ENCODE measurements around the gene USP17L18.
"Not testable (repeated sequence)": the region's sequence is repeated elsewhere in the genome, so short reads cannot be mapped to it uniquely, and the experiment has no call there.

USP17L18 gene, protein sequence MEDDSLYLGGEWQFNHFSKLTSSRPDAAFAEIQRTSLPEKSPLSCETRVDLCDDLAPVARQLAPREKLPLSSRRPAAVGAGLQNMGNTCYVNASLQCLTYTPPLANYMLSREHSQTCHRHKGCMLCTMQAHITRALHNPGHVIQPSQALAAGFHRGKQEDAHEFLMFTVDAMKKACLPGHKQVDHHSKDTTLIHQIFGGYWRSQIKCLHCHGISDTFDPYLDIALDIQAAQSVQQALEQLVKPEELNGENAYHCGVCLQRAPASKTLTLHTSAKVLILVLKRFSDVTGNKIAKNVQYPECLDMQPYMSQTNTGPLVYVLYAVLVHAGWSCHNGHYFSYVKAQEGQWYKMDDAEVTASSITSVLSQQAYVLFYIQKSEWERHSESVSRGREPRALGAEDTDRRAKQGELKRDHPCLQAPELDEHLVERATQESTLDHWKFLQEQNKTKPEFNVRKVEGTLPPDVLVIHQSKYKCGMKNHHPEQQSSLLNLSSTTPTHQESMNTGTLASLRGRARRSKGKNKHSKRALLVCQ

DNA sequence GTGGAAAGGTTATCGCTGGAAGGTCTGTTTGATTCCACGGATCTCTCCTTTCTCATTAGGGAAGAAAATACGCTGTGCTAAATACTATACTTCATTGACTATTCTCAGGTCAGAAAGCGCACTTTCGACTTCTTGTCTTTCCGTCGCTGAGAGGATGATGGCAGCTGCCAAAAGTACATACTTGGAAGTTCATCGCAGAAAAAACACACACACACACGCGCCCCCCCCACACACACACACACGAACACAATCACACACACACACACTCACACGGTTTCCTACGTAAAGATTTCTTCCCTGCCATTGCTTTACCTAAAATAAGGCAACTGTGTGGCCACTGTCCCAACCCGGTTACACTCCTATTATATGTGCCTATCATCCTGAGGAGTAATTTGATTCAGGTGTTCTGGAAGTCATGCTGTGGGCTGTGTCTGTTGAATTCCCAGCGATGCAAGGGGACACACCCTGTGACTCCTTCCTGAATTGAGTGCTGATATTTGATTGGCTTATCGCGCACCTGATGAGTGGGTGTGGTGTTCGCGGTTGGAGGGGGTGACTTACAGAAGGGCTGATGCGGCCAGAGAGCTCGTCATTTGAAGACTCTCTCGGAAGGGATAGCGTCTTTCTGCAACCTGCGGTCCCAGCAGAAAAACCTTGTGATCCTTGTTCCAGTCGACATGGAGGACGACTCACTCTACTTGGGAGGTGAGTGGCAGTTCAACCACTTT is at the start of gene USP17L18:
USP17L18 (plus strand) TSS at position 678 of the 728 bp plus-strand sequence; CDS start at position 678, 0 bp downstream.
- H3K9me3 ChIP-seq; H3K36me3 ChIP-seq; H3K27ac ChIP-seq; H3K4me1 ChIP-seq; intact Hi-C loops (cut with DNase I; ENCODE audit: low total_unique reads); H3K4me3 ChIP-seq; H3K27me3 ChIP-seq: not testable (repeated sequence)
- peak; percentile 24 to 63 for DNase-seq

DNA sequence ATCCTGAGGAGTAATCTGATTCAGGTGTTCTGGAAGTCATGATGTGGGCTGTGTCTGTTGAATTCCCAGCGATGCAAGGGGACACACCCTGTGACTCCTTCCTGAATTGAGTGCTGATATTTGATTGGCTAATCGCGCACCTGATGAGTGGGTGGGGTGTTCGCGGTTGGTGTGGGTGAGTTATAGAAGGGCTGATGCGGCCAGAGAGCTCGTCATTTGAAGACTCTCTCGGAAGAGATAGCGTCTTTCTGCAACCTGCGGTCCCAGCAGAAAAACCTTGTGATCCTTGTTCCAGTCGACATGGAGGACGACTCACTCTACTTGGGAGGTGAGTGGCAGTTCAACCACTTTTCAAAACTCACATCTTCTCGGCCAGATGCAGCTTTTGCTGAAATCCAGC is 38.1 kb upstream of the USP17L18 start, which contains the start of gene USP17L10:
USP17L10 (plus strand) TSS at position 301 of the 400 bp plus-strand sequence; CDS start at position 301, 0 bp downstream.
- H3K4me1 ChIP-seq; H3K27me3 ChIP-seq; H3K4me3 ChIP-seq; H3K36me3 ChIP-seq; H3K27ac ChIP-seq; DNase-seq; H3K9me3 ChIP-seq; intact Hi-C loops (cut with DNase I; ENCODE audit: low total_unique reads): not testable (repeated sequence)

DNA sequence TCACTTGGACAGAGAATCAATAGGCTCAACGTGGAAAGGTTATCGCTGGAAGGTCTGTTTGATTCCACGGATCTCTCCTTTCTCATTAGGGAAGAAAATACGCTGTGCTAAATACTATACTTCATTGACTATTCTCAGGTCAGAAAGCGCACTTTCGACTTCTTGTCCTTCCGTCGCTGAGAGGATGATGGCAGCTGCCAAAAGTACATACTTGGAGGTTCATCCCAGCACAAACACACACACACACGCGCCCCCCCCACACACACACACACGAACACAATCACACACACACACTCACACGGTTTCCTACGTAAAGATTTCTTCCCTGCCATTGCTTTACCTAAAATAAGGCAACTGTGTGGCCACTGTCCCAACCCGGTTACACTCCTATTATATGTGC is 33.7 kb upstream of the USP17L18 start:
- H3K4me1 ChIP-seq; H3K27me3 ChIP-seq; H3K4me3 ChIP-seq; H3K9me3 ChIP-seq; H3K27ac ChIP-seq; H3K36me3 ChIP-seq; intact Hi-C loops (cut with DNase I; ENCODE audit: low total_unique reads): not testable (repeated sequence)
- peak in 1 of 2 donors; percentile 15 for DNase-seq

DNA sequence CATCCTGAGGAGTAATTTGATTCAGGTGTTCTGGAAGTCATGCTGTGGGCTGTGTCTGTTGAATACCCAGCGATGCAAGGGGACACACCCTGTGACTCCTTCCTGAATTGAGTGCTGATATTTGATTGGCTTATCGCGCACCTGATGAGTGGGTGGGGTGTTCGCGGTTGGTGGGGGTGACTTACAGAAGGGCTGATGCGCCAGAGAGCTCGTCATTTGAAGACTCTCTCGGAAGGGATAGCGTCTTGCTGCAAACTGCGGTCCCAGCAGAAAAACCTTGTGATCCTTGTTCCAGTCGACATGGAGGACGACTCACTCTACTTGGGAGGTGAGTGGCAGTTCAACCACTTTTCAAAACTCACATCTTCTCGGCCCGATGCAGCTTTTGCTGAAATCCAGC is 33.3 kb upstream of the USP17L18 start, which contains the start of gene USP17L11:
USP17L11 (plus strand) TSS at position 301 of the 400 bp plus-strand sequence; CDS start at position 301, 0 bp downstream.
- H3K27me3 ChIP-seq; H3K9me3 ChIP-seq; intact Hi-C loops (cut with DNase I; ENCODE audit: low total_unique reads); H3K4me1 ChIP-seq; H3K4me3 ChIP-seq; DNase-seq; H3K36me3 ChIP-seq; H3K27ac ChIP-seq: not testable (repeated sequence)

DNA sequence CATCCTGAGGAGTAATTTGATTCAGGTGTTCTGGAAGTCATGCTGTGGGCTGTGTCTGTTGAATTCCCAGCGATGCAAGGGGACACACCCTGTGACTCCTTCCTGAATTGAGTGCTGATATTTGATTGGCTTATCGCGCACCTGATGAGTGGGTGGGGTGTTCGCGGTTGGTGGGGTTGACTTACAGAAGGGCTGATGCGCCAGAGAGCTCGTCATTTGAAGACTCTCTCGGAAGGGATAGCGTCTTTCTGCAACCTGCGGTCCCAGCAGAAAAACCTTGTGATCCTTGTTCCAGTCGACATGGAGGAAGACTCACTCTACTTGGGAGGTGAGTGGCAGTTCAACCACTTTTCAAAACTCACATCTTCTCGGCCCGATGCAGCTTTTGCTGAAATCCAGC is 28.6 kb upstream of the USP17L18 start, which contains the start of gene USP17L12:
USP17L12 (plus strand) TSS at position 301 of the 400 bp plus-strand sequence; CDS start at position 301, 0 bp downstream.
- intact Hi-C loops (cut with DNase I; ENCODE audit: low total_unique reads); H3K4me3 ChIP-seq; H3K9me3 ChIP-seq; H3K36me3 ChIP-seq; H3K27ac ChIP-seq; DNase-seq; H3K27me3 ChIP-seq; H3K4me1 ChIP-seq: not testable (repeated sequence)

DNA sequence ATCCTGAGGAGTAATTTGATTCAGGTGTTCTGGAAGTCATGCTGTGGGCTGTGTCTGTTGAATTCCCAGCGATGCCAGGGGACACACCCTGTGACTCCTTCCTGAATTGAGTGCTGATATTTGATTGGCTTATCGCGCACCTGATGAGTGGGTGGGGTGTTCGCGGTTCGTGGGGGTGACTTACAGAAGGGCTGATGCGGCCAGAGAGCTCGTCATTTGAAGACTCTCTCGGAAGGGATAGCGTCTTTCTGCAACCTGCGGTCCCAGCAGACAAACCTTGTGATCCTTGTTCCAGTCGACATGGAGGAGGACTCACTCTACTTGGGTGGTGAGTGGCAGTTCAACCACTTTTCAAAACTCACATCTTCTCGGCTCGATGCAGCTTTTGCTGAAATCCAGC is 23.8 kb upstream of the USP17L18 start, which contains the start of gene USP17L13:
USP17L13 (plus strand) TSS at position 301 of the 400 bp plus-strand sequence; CDS start at position 301, 0 bp downstream.
- H3K27ac ChIP-seq; H3K36me3 ChIP-seq; H3K4me1 ChIP-seq; intact Hi-C loops (cut with DNase I; ENCODE audit: low total_unique reads); H3K4me3 ChIP-seq; H3K27me3 ChIP-seq; DNase-seq; H3K9me3 ChIP-seq: not testable (repeated sequence)

DNA sequence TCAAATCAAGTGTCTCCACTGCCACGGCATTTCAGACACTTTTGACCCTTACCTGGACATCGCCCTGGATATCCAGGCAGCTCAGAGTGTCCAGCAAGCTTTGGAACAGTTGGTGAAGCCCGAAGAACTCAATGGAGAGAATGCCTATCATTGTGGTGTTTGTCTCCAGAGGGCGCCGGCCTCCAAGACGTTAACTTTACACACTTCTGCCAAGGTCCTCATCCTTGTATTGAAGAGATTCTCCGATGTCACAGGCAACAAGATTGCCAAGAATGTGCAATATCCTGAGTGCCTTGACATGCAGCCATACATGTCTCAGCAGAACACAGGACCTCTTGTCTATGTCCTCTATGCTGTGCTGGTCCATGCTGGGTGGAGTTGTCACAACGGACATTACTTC is 18.2 kb upstream of the USP17L18 start:
- H3K9me3 ChIP-seq; intact Hi-C loops (cut with DNase I; ENCODE audit: low total_unique reads); H3K36me3 ChIP-seq; H3K27ac ChIP-seq; H3K4me1 ChIP-seq; H3K27me3 ChIP-seq; H3K4me3 ChIP-seq: not testable (repeated sequence)
- DNase-seq, result peak in 1 of 2 donors; percentile 5

DNA sequence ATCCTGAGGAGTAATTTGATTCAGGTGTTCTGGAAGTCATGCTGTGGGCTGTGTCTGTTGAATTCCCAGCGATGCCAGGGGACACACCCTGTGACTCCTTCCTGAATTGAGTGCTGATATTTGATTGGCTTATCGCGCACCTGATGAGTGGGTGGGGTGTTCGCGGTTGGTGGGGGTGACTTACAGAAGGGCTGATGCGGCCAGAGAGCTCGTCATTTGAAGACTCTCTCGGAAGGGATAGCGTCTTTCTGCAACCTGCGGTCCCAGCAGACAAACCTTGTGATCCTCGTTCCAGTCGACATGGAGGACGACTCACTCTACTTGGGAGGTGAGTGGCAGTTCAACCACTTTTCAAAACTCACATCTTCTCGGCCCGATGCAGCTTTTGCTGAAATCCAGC is 14.3 kb upstream of the USP17L18 start, which contains the start of gene USP17L15:
USP17L15 (plus strand) TSS at position 301 of the 400 bp plus-strand sequence; CDS start at position 301, 0 bp downstream.
- H3K27me3 ChIP-seq; intact Hi-C loops (cut with DNase I; ENCODE audit: low total_unique reads); DNase-seq; H3K27ac ChIP-seq; H3K4me1 ChIP-seq; H3K4me3 ChIP-seq; H3K36me3 ChIP-seq; H3K9me3 ChIP-seq: not testable (repeated sequence)

DNA sequence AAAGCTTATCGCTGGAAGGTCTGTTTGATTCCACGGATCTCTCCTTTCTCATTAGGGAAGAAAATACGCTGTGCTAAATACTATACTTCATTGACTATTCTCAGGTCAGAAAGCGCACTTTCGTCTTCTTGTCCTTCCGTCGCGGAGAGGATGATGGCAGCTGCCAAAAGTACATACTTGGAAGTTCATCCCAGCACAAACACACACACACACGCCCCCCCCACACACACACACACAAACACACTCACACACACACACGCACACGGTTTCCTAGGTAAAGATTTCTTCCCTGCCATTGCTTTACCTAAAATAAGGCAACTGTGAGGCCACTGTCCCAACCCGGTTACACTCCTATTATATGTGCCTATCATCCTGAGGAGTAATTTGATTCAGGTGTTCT is 10.0 kb upstream of the USP17L18 start:
- H3K9me3 ChIP-seq; H3K27ac ChIP-seq; intact Hi-C loops (cut with DNase I; ENCODE audit: low total_unique reads); H3K4me3 ChIP-seq; H3K27me3 ChIP-seq; H3K4me1 ChIP-seq; H3K36me3 ChIP-seq: not testable (repeated sequence)
- DNase-seq, result peak; percentile 17 to 57

DNA sequence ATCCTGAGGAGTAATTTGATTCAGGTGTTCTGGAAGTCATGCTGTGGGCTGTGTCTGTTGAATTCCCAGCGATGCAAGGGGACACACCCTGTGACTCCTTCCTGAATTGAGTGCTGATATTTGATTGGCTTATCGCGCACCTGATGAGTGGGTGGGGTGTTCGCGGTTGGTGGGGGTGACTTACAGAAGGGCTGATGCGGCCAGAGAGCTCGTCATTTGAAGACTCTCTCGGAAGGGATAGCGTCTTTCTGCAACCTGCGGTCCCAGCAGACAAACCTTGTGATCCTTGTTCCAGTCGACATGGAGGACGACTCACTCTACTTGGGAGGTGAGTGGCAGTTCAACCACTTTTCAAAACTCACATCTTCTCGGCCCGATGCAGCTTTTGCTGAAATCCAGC is 4.9 kb upstream of the USP17L18 start, which contains the start of gene USP17L17:
USP17L17 (plus strand) TSS at position 301 of the 400 bp plus-strand sequence; CDS start at position 301, 0 bp downstream.
- DNase-seq; H3K36me3 ChIP-seq; H3K27ac ChIP-seq; H3K27me3 ChIP-seq; H3K9me3 ChIP-seq; intact Hi-C loops (cut with DNase I; ENCODE audit: low total_unique reads); H3K4me3 ChIP-seq; H3K4me1 ChIP-seq: not testable (repeated sequence)

DNA sequence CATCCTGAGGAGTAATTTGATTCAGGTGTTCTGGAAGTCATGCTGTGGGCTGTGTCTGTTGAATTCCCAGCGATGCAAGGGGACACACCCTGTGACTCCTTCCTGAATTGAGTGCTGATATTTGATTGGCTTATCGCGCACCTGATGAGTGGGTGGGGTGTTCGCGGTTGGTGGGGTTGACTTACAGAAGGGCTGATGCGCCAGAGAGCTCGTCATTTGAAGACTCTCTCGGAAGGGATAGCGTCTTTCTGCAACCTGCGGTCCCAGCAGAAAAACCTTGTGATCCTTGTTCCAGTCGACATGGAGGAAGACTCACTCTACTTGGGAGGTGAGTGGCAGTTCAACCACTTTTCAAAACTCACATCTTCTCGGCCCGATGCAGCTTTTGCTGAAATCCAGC is 4.6 kb downstream of the USP17L18 start, which contains the start of gene USP17L19:
USP17L19 (plus strand) TSS at position 301 of the 400 bp plus-strand sequence; CDS start at position 301, 0 bp downstream.
- H3K27me3 ChIP-seq; intact Hi-C loops (cut with DNase I; ENCODE audit: low total_unique reads); H3K27ac ChIP-seq; H3K4me1 ChIP-seq; H3K9me3 ChIP-seq; DNase-seq; H3K36me3 ChIP-seq; H3K4me3 ChIP-seq: not testable (repeated sequence)

DNA sequence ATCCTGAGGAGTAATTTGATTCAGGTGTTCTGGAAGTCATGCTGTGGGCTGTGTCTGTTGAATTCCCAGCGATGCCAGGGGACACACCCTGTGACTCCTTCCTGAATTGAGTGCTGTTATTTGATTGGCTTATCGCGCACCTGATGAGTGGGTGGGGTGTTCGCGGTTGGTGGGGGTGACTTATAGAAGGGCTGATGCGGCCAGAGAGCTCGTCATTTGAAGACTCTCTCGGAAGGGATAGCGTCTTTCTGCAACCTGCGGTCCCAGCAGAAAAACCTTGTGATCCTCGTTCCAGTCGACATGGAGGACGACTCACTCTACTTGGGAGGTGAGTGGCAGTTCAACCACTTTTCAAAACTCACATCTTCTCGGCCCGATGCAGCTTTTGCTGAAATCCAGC is 9.4 kb downstream of the USP17L18 start, which contains the start of gene USP17L20:
USP17L20 (plus strand) TSS at position 301 of the 400 bp plus-strand sequence; CDS start at position 301, 0 bp downstream.
- H3K4me3 ChIP-seq; H3K36me3 ChIP-seq; H3K27ac ChIP-seq; H3K27me3 ChIP-seq; H3K4me1 ChIP-seq; intact Hi-C loops (cut with DNase I; ENCODE audit: low total_unique reads); H3K9me3 ChIP-seq; DNase-seq: not testable (repeated sequence)

DNA sequence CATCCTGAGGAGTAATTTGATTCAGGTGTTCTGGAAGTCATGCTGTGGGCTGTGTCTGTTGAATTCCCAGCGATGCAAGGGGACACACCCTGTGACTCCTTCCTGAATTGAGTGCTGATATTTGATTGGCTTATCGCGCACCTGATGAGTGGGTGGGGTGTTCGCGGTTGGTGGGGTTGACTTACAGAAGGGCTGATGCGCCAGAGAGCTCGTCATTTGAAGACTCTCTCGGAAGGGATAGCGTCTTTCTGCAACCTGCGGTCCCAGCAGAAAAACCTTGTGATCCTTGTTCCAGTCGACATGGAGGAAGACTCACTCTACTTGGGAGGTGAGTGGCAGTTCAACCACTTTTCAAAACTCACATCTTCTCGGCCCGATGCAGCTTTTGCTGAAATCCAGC is 14.1 kb downstream of the USP17L18 start, which contains the start of gene USP17L21:
USP17L21 (plus strand) TSS at position 301 of the 400 bp plus-strand sequence; CDS start at position 301, 0 bp downstream.
- H3K4me1 ChIP-seq; H3K4me3 ChIP-seq; H3K27me3 ChIP-seq; H3K36me3 ChIP-seq; H3K27ac ChIP-seq; intact Hi-C loops (cut with DNase I; ENCODE audit: low total_unique reads); H3K9me3 ChIP-seq; DNase-seq: not testable (repeated sequence)
